ENCODE measurements around the gene GALNTL6.

GRCh38 chr4:172809319-172809718 lies 996.1 kb downstream of the GALNTL6 start:
- TF ChIP-seq CTCF (conservative IDR thresholded peaks at IDR 0.05; ENCODE audit: low read length) (no peak), EZH2phosphoT487 (IDR thresholded peaks at IDR 0.05; ENCODE audit: borderline replicate concordance) (no peak)
